GM12874 (cell line): Measurements from ENCODE around the gene CACNA2D1.

Experiments
- TF ChIP-seq, protein P1 (sequence below): IDR thresholded peaks from 2 replicates; pipeline ENCODE4 v1.5.1; 2011; ENCODE audit warnings: low read depth, mild to moderate bottlenecking, control low read depth, low read length, moderate library complexity; ENCODE audit not compliant: insufficient read depth

The CACNA2D1 gene

DNA sequence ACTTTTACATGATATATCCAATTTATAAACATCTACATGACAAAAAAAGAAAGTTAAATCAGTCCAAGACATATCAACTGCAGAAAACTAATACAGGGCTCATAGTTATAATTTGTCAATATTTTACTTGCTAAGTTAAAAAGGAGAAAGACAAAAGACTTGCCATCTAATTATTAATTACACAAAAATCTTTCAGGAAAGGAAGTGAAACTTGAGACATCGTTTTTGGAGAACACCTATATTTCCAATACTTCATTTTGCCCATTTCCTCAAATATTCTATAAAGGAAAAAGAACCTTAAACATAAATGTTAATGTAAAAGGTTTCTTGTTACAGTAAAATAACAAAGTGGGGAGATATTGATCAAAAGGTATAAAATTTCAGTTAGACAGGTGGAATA, 148.7 kb downstream of the CACNA2D1 start:
- TF ChIP-seq, protein P1, sequence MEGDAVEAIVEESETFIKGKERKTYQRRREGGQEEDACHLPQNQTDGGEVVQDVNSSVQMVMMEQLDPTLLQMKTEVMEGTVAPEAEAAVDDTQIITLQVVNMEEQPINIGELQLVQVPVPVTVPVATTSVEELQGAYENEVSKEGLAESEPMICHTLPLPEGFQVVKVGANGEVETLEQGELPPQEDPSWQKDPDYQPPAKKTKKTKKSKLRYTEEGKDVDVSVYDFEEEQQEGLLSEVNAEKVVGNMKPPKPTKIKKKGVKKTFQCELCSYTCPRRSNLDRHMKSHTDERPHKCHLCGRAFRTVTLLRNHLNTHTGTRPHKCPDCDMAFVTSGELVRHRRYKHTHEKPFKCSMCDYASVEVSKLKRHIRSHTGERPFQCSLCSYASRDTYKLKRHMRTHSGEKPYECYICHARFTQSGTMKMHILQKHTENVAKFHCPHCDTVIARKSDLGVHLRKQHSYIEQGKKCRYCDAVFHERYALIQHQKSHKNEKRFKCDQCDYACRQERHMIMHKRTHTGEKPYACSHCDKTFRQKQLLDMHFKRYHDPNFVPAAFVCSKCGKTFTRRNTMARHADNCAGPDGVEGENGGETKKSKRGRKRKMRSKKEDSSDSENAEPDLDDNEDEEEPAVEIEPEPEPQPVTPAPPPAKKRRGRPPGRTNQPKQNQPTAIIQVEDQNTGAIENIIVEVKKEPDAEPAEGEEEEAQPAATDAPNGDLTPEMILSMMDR = no peak

DNA sequence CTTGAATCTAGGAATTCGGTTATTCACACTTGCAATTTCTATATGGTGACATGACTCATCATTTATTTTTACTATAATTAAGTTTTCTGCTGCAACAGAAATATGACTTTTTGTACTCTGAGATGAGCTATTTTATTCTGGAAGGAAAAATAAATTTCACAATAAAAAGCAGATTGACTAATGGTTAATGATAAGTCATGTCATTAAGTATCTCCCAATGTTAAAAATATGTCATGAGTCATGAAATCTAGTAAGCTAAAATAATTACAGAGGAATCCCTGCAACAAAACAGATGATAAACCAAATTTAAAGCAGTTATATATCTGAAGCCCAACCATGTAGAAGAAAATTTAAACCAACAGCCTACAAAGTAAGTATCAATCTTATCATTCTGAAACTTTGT, 149.2 kb downstream of the CACNA2D1 start:
- TF ChIP-seq, protein P1 = no peak

DNA sequence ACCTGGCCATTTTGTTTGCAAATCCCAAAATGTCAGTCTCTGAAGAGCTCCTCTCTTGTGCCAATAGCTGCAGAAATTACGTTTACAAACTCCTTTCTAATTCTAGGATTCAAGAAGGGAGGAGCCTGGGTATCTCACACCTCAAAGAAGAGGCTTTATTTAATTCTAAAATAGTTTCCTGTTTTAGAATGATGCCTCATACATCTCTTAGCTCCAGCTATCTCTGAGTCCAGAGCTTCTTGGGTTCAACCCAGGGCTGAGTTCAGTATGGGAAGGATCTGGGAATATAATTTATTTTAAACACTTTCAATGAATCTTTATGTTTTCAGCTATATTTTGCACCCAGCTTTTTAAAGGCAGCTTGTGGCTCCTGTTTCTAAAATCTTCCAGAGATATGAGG, 150.1 kb downstream of the CACNA2D1 start:
- TF ChIP-seq, protein P1 = no peak

DNA sequence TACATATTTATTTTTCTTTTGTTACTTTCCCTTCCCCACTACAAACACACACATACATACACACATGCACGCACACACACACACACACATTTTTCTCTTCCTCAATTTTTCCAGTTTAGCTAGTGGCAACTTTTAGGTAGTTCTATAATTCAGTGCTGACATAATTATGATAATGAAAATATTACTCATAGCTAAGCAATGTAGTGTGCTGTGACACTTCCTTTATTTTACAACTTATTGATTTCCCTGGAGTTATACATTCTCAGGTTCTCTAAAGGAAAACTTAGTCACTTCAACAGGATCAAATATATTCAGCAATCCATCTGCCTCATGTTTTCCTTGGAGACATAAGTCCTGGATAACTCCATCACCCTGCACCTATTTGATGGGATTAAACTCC, 151.6 kb downstream of the CACNA2D1 start:
- TF ChIP-seq, protein P1 = no peak

DNA sequence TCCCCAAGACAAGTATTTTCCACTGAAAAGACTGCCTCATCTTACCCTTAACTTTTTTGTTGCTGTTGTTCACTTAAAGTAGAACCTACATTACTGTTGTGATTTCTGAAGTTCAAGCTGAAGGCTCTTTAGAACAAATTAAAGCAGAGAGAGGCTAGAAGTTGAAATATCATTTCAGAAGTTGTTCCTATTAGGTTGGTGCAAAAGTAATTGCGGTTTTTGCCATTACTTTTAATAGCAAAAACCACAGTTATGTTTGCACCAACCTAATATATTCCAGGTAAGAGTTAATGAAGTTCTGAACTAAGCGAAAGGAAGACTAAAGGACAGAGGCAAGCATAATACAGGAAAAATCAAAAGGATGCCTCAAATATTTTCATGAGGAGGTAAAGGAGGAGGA, 153.7 kb downstream of the CACNA2D1 start:
- TF ChIP-seq, protein P1 = no peak

DNA sequence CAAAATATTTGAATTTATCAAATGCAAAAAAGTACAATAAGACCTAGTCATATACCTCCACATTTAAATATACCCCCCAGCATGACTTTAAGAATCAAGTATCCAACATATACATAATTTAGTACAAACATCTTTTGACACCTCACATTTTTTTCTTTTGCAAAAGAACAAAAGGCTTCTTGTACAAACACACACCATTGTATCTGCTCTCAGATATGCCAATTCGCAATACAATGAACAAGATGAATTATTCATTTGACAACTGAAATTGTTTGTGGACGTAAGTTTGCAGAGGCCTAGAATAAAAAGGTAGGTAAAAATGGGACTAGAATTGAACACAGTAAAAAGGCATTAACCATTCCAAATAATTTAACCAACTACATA, 154.4 kb downstream of the CACNA2D1 start:
- TF ChIP-seq, protein P1 = no peak

DNA sequence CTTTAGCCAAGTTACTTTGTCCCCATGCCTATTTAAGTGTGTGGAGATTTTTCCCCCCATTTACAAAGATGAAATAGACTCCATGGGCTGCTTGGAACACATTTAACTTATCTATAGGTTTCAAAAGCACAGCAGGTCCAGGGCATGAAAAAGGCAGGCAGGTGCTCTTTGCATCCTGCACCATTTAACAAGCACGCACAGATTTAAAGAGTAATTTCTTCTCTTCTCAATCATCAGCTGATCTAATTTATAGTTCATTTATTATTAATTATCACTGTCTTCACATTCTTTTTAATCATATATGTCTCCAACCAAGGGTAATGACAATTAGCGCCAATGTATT, 156.8 kb downstream of the CACNA2D1 start:
- TF ChIP-seq, protein P1 = no peak

DNA sequence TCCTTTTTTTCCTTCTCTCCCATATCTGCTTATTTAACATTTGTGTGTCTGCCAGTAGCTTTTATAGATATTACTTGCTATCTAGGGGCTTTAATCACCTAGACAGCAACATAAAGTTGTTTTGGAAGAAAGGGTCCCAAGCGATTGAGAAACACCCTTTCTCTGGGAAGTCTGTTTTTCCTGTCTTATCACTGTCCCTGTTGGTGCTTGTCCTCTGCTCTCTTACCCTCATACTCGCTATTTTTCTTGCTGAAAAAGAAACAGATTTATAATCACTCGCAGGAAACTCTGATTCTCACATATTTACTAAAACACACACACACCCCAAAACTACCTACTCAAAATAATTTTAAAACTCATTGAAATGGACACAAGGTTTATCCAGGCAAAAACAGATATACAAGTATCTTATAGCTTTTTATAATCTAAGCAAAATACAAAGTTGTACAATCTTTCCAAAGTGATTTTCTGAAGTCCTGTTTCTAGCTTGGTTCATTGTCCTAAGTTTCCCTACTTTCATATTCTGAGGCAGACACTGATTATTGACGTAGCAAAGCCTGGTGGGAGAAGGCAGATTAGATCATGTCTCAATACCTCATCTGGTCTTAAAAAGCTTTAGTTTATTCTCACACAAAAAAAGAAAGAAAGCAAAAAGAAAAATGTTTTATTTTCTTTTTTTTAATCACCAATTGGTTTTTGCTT, 157.3 kb downstream of the CACNA2D1 start:
- TF ChIP-seq, protein P1 = no peak
